H1 (cell line): ENCODE measurements around the gene INAVA. TPM values are rescaled to one million over a fixed set of nuclear protein-coding genes. Genes with fewer than 3 reads are reported as not detected.

Experiments used
- KDM1A ChIP-seq: fragments of 200-600, 300-600 bp; sonication (generic); IDR thresholded peaks from 2 replicates; pipeline ENCODE4 v1.7.1; 2016; ENCODE audit warnings: mild to moderate bottlenecking, low read length, borderline replicate concordance
- NRF1 ChIP-seq: IDR thresholded peaks from 2 replicates; pipeline ENCODE4 v1.6.1; 2011; ENCODE audit warnings: mild to moderate bottlenecking, low read depth, low read length, improper control_type of control experiment
- polyA plus RNA-seq, 7 experiments: library from polyadenylated mRNA; depleted of rRNA in 3 of 7; stranded (reverse) in 5 of 7; unstranded in 2 of 7; fragments of >200 nt in 5 of 7; fragments of 200-250 nt in 2 of 7; gene quantifications; 1 replicate in 5 of 7; 2 replicates in 1 of 7; 4 replicates in 1 of 7; pipeline versions ENCODE4 v1.2.1 to v1.2.3, GENCODE V29; 2011 to 2013; ENCODE audit warnings: missing spikeins in 2 of 7, mixed read lengths in 2 of 7
- total RNA-seq: library from RNA; stranded (reverse); fragmentation: NEBNext Ultra II Directional; extraction: Animal tissue kit (Norgen Biotek cat#: 25700); gene quantifications from 2 replicates; pipeline ENCODE4 v1.2.1, GENCODE V29; 2021
- TF ChIP-seq, protein P1 (sequence below): fragments of 300-600 bp; sonication (generic); IDR thresholded peaks from 2 replicates; pipeline ENCODE4 v1.7.1; 2012; ENCODE audit warnings: low read length, moderate library complexity, mild to moderate bottlenecking, inconsistent platforms; ENCODE audit not compliant: insufficient replicate concordance
- TF ChIP-seq, protein P2 (sequence below): IDR thresholded peaks from 2 replicates; pipeline ENCODE4 v1.6.1; 2011; ENCODE audit warnings: low read depth, mild to moderate bottlenecking, low read length; ENCODE audit not compliant: insufficient read depth
- TF ChIP-seq, protein P3 (sequence below): IDR thresholded peaks from 2 replicates; pipeline ENCODE4 v1.6.1; 2012; ENCODE audit warnings: low read length, inconsistent platforms

INAVA gene
- total and polyA plus RNA-seq, 2 of the 8 experiments (the other 6 are each of a cell fraction or from before 2014, with no cell fraction given): 46.8 to 49.3 TPM

DNA sequence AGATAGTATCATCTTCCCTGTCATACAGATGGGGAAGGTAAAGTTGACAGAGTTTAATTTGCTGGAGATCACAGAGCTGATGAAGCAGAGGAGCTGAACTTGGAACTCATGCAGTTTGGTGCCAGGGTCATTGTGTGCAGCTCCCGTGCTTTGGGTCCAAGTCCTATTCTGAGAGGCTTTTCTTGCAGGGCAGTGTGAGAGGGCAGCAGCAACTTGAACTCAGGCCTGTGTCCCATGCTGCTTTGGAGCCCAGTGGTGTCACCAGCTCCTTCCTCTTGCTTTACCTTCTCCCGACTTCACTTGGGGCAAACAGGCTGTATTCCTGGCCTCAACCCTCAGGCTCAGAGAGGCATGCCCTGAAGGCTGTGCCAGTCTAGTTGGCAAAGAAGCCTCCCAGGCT, 24.7 kb downstream of the INAVA start (continued):
- TF ChIP-seq, protein P1, sequence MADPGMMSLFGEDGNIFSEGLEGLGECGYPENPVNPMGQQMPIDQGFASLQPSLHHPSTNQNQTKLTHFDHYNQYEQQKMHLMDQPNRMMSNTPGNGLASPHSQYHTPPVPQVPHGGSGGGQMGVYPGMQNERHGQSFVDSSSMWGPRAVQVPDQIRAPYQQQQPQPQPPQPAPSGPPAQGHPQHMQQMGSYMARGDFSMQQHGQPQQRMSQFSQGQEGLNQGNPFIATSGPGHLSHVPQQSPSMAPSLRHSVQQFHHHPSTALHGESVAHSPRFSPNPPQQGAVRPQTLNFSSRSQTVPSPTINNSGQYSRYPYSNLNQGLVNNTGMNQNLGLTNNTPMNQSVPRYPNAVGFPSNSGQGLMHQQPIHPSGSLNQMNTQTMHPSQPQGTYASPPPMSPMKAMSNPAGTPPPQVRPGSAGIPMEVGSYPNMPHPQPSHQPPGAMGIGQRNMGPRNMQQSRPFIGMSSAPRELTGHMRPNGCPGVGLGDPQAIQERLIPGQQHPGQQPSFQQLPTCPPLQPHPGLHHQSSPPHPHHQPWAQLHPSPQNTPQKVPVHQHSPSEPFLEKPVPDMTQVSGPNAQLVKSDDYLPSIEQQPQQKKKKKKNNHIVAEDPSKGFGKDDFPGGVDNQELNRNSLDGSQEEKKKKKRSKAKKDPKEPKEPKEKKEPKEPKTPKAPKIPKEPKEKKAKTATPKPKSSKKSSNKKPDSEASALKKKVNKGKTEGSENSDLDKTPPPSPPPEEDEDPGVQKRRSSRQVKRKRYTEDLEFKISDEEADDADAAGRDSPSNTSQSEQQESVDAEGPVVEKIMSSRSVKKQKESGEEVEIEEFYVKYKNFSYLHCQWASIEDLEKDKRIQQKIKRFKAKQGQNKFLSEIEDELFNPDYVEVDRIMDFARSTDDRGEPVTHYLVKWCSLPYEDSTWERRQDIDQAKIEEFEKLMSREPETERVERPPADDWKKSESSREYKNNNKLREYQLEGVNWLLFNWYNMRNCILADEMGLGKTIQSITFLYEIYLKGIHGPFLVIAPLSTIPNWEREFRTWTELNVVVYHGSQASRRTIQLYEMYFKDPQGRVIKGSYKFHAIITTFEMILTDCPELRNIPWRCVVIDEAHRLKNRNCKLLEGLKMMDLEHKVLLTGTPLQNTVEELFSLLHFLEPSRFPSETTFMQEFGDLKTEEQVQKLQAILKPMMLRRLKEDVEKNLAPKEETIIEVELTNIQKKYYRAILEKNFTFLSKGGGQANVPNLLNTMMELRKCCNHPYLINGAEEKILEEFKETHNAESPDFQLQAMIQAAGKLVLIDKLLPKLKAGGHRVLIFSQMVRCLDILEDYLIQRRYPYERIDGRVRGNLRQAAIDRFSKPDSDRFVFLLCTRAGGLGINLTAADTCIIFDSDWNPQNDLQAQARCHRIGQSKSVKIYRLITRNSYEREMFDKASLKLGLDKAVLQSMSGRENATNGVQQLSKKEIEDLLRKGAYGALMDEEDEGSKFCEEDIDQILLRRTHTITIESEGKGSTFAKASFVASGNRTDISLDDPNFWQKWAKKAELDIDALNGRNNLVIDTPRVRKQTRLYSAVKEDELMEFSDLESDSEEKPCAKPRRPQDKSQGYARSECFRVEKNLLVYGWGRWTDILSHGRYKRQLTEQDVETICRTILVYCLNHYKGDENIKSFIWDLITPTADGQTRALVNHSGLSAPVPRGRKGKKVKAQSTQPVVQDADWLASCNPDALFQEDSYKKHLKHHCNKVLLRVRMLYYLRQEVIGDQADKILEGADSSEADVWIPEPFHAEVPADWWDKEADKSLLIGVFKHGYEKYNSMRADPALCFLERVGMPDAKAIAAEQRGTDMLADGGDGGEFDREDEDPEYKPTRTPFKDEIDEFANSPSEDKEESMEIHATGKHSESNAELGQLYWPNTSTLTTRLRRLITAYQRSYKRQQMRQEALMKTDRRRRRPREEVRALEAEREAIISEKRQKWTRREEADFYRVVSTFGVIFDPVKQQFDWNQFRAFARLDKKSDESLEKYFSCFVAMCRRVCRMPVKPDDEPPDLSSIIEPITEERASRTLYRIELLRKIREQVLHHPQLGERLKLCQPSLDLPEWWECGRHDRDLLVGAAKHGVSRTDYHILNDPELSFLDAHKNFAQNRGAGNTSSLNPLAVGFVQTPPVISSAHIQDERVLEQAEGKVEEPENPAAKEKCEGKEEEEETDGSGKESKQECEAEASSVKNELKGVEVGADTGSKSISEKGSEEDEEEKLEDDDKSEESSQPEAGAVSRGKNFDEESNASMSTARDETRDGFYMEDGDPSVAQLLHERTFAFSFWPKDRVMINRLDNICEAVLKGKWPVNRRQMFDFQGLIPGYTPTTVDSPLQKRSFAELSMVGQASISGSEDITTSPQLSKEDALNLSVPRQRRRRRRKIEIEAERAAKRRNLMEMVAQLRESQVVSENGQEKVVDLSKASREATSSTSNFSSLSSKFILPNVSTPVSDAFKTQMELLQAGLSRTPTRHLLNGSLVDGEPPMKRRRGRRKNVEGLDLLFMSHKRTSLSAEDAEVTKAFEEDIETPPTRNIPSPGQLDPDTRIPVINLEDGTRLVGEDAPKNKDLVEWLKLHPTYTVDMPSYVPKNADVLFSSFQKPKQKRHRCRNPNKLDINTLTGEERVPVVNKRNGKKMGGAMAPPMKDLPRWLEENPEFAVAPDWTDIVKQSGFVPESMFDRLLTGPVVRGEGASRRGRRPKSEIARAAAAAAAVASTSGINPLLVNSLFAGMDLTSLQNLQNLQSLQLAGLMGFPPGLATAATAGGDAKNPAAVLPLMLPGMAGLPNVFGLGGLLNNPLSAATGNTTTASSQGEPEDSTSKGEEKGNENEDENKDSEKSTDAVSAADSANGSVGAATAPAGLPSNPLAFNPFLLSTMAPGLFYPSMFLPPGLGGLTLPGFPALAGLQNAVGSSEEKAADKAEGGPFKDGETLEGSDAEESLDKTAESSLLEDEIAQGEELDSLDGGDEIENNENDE: no peak
- TF ChIP-seq NRF1 (no peak), KDM1A (no peak)
- TF ChIP-seq, protein P2, sequence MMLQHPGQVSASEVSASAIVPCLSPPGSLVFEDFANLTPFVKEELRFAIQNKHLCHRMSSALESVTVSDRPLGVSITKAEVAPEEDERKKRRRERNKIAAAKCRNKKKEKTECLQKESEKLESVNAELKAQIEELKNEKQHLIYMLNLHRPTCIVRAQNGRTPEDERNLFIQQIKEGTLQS: no peak
- TF ChIP-seq, protein P3, sequence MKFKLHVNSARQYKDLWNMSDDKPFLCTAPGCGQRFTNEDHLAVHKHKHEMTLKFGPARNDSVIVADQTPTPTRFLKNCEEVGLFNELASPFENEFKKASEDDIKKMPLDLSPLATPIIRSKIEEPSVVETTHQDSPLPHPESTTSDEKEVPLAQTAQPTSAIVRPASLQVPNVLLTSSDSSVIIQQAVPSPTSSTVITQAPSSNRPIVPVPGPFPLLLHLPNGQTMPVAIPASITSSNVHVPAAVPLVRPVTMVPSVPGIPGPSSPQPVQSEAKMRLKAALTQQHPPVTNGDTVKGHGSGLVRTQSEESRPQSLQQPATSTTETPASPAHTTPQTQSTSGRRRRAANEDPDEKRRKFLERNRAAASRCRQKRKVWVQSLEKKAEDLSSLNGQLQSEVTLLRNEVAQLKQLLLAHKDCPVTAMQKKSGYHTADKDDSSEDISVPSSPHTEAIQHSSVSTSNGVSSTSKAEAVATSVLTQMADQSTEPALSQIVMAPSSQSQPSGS: no peak
